Heart left ventricle (tissue), 13 donors: ENCODE results near the gene TMEM126A.

Experiments used
- POLR2A ChIP-seq, 2 donors: fragments of 450-650 bp; IDR thresholded peaks; one replicate each; pipeline ENCODE4 v1.6.1; 2017; ENCODE audit warnings: antibody characterized with exemption in 2 of 2, mild to moderate bottlenecking in 2 of 2, moderate library complexity in 2 of 2
- TF ChIP-seq, protein P1 (sequence below), 12 donors: fragments of 200-600 bp; sonication (generic) in 4 of 12; IDR thresholded peaks; one replicate each; pipeline versions ENCODE4 v1.5.0 to v1.8.0; 2018 to 2022; ENCODE audit warnings: antibody characterized with exemption in 12 of 12, mild to moderate bottlenecking in 5 of 12
- donor health status: ischemic (EF 13 %, LVEDD 7.1; RV severe dilation, severe dysfunction).
- donor health status: DM: no; HTN: yes; CAD: no.
- donor health status: DM: no; HTN: no; CAD: no.
- donor health status: ischemic (EF 25% LVEDD 6.9; RV normal size, moderate dysfunction).
- donor health status: ischemic (EF 25% LVEDD 5.7; RV mildly dilated, moderate dysfunction).
- donor health status: ischemic (EF 35%, LVEDD 5.7; RV mildly dilated, moderate dysfunction).
- donor health status: nonischemic (EF 11% LVEDD 7.7; RV severe dilation, severe dysfunction).
- donor health status: DM: yes; HTN: yes; CAD: no.
- donor health status: PGD.
- donor health status: ischemic (EF 29% LVEDD 5.4; RV normal size, mild dysfunction).
- donor health status: nonischemic (EF 23%, LVEDD 6.1; RV moderate dilation, normal function).

GRCh38 chr11:85664615-85665481 is 17.1 kb downstream of the TMEM126A start, which contains the start of gene CREBZF:
- TF ChIP-seq, protein P1, sequence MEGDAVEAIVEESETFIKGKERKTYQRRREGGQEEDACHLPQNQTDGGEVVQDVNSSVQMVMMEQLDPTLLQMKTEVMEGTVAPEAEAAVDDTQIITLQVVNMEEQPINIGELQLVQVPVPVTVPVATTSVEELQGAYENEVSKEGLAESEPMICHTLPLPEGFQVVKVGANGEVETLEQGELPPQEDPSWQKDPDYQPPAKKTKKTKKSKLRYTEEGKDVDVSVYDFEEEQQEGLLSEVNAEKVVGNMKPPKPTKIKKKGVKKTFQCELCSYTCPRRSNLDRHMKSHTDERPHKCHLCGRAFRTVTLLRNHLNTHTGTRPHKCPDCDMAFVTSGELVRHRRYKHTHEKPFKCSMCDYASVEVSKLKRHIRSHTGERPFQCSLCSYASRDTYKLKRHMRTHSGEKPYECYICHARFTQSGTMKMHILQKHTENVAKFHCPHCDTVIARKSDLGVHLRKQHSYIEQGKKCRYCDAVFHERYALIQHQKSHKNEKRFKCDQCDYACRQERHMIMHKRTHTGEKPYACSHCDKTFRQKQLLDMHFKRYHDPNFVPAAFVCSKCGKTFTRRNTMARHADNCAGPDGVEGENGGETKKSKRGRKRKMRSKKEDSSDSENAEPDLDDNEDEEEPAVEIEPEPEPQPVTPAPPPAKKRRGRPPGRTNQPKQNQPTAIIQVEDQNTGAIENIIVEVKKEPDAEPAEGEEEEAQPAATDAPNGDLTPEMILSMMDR (IDR thresholded peaks at IDR 0.05), result no peak
- peak in 1 of 2 donors; percentile 95 for TF ChIP-seq POLR2A (IDR thresholded peaks at IDR 0.05)
